ENCODE data around the gene GCSAM. TPM values are rescaled to one million over a fixed set of nuclear protein-coding genes. Genes with fewer than 3 reads are reported as not detected.

The GCSAM gene, protein sequence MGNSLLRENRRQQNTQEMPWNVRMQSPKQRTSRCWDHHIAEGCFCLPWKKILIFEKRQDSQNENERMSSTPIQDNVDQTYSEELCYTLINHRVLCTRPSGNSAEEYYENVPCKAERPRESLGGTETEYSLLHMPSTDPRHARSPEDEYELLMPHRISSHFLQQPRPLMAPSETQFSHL
- 1.1 and 2.4 TPM in 2 replicates for total RNA-seq

GRCh38 chr3:112132975-112133448 lies at the start of gene GCSAM:
Gene GCSAM, minus strand, starts transcription at chr3:112133248. Its CDS starts 128 bp downstream, at chr3:112133120.

GRCh38 chr3:112086076-112086854 lies 46.8 kb downstream of the GCSAM start, which contains the start of gene C3orf52:
Gene C3orf52, plus strand, starts transcription at chr3:112086389. Its CDS starts 19 bp downstream, at chr3:112086408.

Other genes starting within 250 kb of the GCSAM start
- gene ABHD10, start 154.2 kb downstream of the GCSAM start, total RNA-seq, result 14.4 and 23.3 TPM in 2 replicates
- gene TAGLN3, start 134.3 kb downstream of the GCSAM start, total RNA-seq, result 6.4 and 8.1 TPM in 2 replicates
- gene TMPRSS7, start 98.5 kb downstream of the GCSAM start, total RNA-seq, result 0.14 TPM in 1 of 2 replicates, not detected in the other
- gene C3orf52, start 46.9 kb downstream of the GCSAM start, total RNA-seq, result 7.2 and 8.8 TPM in 2 replicates
- not detected in 2 replicates for gene SLC9C1, start 161.0 kb upstream of the GCSAM start, total RNA-seq
- not detected in 2 replicates for gene CD200, start 199.9 kb upstream of the GCSAM start, total RNA-seq

Measured in airway epithelial cell (primary cell).